ENCODE data around the gene CYB5A.

The CYB5A gene

DNA sequence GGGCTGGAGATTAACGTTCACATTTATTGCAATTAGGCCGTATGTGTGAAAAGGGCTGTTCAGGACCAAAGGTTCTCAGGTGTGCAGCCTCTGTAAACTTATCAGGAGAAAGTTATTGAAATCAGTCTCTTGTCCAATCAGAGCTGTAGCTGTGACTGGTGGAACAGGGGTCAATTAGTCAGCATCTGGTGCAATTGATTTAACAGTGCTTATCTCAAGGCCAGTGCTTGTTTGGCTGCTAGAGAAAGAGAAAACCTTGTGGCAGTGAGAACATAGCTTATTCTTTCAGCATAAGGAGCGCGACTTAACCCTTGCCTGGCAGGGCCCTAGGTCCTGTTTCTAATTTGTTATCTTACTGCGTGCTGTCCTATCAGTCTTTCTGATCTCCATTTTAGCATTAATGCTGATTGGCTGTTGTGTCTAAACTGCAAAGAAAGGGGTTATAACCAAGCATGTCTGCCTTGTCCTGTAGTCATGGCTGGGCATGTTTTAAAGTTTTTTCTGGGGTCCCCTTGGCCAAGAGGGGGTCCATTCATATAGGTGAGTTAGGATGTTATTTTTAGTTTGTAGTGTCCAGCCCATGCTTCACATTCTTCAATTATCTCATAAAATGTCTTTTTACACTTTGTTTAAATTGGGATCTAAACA, 66.4 kb downstream of the CYB5A start:
- no peaks in the 10 kb centered on the region for H3K36me3 ChIP-seq (replicated peaks; ENCODE audit: insufficient read depth, low read length)
- no peaks in the 10 kb centered on the region for H4K20me1 ChIP-seq (ENCODE audit: insufficient read depth, low read length)
- no peaks in the 10 kb centered on the region for H3K4me1 ChIP-seq (ENCODE audit: low read length)
- H3K9ac ChIP-seq (ENCODE audit: low read length), result no peak overlapping the region
- no peaks in the 10 kb centered on the region for H3F3A ChIP-seq (ENCODE audit: insufficient read depth, low read length)
- no peak overlapping the region for H3K4me2 ChIP-seq (ENCODE audit: low read depth, low read length)
- H3K27me3 ChIP-seq (replicated peaks; ENCODE audit: insufficient read depth, low read length), result no peaks in the 10 kb centered on the region
- H3K9me2 ChIP-seq (replicated peaks; ENCODE audit: insufficient read depth, low read length), result no peaks in the 10 kb centered on the region
- no peak overlapping the region for H3K27ac ChIP-seq (ENCODE audit: low read length)
- TF ChIP-seq, protein P1, sequence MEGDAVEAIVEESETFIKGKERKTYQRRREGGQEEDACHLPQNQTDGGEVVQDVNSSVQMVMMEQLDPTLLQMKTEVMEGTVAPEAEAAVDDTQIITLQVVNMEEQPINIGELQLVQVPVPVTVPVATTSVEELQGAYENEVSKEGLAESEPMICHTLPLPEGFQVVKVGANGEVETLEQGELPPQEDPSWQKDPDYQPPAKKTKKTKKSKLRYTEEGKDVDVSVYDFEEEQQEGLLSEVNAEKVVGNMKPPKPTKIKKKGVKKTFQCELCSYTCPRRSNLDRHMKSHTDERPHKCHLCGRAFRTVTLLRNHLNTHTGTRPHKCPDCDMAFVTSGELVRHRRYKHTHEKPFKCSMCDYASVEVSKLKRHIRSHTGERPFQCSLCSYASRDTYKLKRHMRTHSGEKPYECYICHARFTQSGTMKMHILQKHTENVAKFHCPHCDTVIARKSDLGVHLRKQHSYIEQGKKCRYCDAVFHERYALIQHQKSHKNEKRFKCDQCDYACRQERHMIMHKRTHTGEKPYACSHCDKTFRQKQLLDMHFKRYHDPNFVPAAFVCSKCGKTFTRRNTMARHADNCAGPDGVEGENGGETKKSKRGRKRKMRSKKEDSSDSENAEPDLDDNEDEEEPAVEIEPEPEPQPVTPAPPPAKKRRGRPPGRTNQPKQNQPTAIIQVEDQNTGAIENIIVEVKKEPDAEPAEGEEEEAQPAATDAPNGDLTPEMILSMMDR (IDR thresholded peaks at IDR 0.05; ENCODE audit: low read length), result no peak
- TF ChIP-seq EZH2phosphoT487 (IDR thresholded peaks at IDR 0.05; ENCODE audit: low read length) (no peak), EZH2 (optimal IDR thresholded peaks at IDR 0.05; ENCODE audit: low read depth, low read length) (no peak)
- no peak for DNase-seq
- H2AFZ ChIP-seq (ENCODE audit: low read length), result no peak overlapping the region
- H3K79me2 ChIP-seq (ENCODE audit: low read length), result no peaks in the 10 kb centered on the region
- no peak overlapping the region for H3K4me3 ChIP-seq (ENCODE audit: low read length)
- no peaks in the 10 kb centered on the region for H3K9me3 ChIP-seq (replicated peaks; ENCODE audit: insufficient read depth, low read length)

DNA sequence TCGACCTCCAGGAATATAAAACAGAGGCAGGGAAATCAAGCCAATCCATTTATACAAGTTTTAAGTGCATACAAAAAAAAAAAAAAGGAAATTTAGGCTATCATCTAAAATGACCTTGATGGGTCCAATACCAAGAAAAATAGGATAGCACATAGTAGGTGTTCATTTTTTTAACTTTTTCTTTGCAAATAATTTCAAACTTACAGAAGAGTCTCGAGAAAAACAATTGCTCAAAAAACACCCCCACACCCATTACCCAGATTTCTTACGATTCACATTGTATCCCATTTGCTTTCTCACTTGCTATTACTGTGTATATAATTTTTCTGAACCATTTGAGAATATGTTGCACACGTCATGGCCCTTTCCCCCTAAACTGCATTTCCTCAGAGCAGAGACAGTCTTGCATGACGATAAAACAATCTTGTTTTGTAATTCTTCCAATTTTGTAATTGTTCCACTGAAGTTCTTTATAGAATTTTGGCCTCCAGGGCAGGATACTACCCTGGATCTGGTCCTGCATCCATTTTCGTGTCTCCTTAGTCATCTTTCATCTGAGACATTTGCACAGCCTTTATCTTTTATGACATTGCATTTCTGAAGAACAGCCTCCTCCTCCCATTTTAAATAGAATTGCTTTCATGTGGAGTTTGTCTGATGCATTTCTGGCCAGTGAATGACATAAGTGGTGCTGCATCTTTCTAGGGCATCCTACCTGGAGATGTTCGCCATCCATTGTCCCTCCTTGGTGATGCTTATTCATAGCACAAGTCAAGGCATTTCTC, 68.9 kb downstream of the CYB5A start:
- Histone ChIP-seq H3K36me3 (replicated peaks; ENCODE audit: insufficient read depth, low read length) (no peaks in the 10 kb centered on the region), H3K79me2 (ENCODE audit: low read length) (no peaks in the 10 kb centered on the region), H3K9ac (ENCODE audit: low read length) (no peak overlapping the region), H2AFZ (ENCODE audit: low read length) (no peak overlapping the region), H3K27me3 (replicated peaks; ENCODE audit: insufficient read depth, low read length) (no peaks in the 10 kb centered on the region), H3K4me1 (ENCODE audit: low read length) (no peaks in the 10 kb centered on the region), H3K4me2 (ENCODE audit: low read depth, low read length) (no peak overlapping the region), H3K27ac (ENCODE audit: low read length) (no peak overlapping the region), H3K4me3 (ENCODE audit: low read length) (no peak overlapping the region), H3K9me3 (replicated peaks; ENCODE audit: insufficient read depth, low read length) (no peaks in the 10 kb centered on the region), H3K9me2 (replicated peaks; ENCODE audit: insufficient read depth, low read length) (no peaks in the 10 kb centered on the region), H3F3A (ENCODE audit: insufficient read depth, low read length) (no peaks in the 10 kb centered on the region), H4K20me1 (ENCODE audit: insufficient read depth, low read length) (no peaks in the 10 kb centered on the region)
- no peak for DNase-seq
- no peak for TF ChIP-seq EZH2 (optimal IDR thresholded peaks at IDR 0.05; ENCODE audit: low read depth, low read length)
- no peak for TF ChIP-seq EZH2phosphoT487 (IDR thresholded peaks at IDR 0.05; ENCODE audit: low read length)
- TF ChIP-seq, protein P1 (IDR thresholded peaks at IDR 0.05; ENCODE audit: low read length), result no peak

DNA sequence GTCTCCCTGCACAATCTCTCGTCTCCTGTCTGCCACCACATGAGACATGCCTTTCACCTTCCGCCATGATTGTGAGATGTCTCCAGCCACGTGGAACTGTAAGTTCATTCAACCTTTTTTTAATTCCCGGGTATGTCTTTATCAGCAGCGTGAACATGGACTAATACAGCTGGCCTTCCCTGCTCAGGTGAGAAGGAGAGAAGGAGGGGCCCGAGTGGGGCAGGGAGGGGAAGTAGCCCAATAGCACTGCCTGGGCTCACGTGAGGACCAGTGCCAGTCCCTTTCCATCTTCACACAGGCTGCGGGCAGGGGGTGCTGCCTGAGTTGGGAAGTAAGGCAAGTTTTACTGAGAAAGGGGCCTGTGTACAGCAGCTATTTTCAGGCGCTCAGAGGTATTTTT, 70.7 kb downstream of the CYB5A start:
- H3K4me2 ChIP-seq (ENCODE audit: low read depth, low read length), result no peak overlapping the region
- no peak for DNase-seq
- H4K20me1 ChIP-seq (ENCODE audit: insufficient read depth, low read length), result no peaks in the 10 kb centered on the region
- no peaks in the 10 kb centered on the region for H3K9me3 ChIP-seq (replicated peaks; ENCODE audit: insufficient read depth, low read length)
- H3K79me2 ChIP-seq (ENCODE audit: low read length), result no peaks in the 10 kb centered on the region
- TF ChIP-seq EZH2 (optimal IDR thresholded peaks at IDR 0.05; ENCODE audit: low read depth, low read length), result no peak
- no peaks in the 10 kb centered on the region for H3K27me3 ChIP-seq (replicated peaks; ENCODE audit: insufficient read depth, low read length)
- H2AFZ ChIP-seq (ENCODE audit: low read length), result 0 out of 2 replicates have a peak overlapping the region, but pooled peaks have one; percentile 48
- no peaks in the 10 kb centered on the region for H3K36me3 ChIP-seq (replicated peaks; ENCODE audit: insufficient read depth, low read length)
- H3K27ac ChIP-seq (ENCODE audit: low read length), result no peak overlapping the region
- H3K9ac ChIP-seq (ENCODE audit: low read length), result no peak overlapping the region
- H3K4me1 ChIP-seq (ENCODE audit: low read length), result no peaks in the 10 kb centered on the region
- no peaks in the 10 kb centered on the region for H3K9me2 ChIP-seq (replicated peaks; ENCODE audit: insufficient read depth, low read length)
- no peak overlapping the region for H3K4me3 ChIP-seq (ENCODE audit: low read length)
- H3F3A ChIP-seq (ENCODE audit: insufficient read depth, low read length), result no peaks in the 10 kb centered on the region

DNA sequence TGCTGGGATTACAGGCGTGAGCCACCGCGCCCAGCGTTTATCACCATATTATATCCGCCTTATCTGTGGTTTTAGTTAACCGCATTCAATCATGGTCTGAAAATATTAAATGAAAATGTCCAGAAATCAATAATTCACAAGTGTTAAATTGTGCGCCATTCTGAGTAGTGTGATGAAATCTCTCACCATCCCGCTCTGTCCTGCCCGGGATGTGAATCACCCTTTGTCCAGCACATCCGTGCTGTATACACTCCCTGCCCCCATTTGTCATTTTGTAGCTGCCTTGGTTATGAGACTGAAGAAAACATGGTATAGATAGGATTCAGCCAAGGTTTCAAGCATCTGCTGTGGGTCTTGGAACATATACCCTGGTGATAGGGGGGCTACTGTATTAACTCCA, 72.7 kb downstream of the CYB5A start:
- H3K36me3 ChIP-seq (replicated peaks; ENCODE audit: insufficient read depth, low read length), result no peaks in the 10 kb centered on the region
- no peak for TF ChIP-seq EZH2phosphoT487 (IDR thresholded peaks at IDR 0.05; ENCODE audit: low read length)
- TF ChIP-seq EZH2 (optimal IDR thresholded peaks at IDR 0.05; ENCODE audit: low read depth, low read length), result no peak
- TF ChIP-seq, protein P1 (IDR thresholded peaks at IDR 0.05; ENCODE audit: low read length), result no peak

More for the DNA sequence above, 72.7 kb downstream of the CYB5A start:
- no peaks in the 10 kb centered on the region for H4K20me1 ChIP-seq (ENCODE audit: insufficient read depth, low read length)
- no peak overlapping the region for H3K9ac ChIP-seq (ENCODE audit: low read length)
- no peak overlapping the region for H2AFZ ChIP-seq (ENCODE audit: low read length)
- H3K4me1 ChIP-seq (ENCODE audit: low read length), result no peaks in the 10 kb centered on the region
- no peaks in the 10 kb centered on the region for H3F3A ChIP-seq (ENCODE audit: insufficient read depth, low read length)
- DNase-seq, result no peak
- no peaks in the 10 kb centered on the region for H3K9me2 ChIP-seq (replicated peaks; ENCODE audit: insufficient read depth, low read length)
- no peaks in the 10 kb centered on the region for H3K27me3 ChIP-seq (replicated peaks; ENCODE audit: insufficient read depth, low read length)
- H3K79me2 ChIP-seq (ENCODE audit: low read length), result no peaks in the 10 kb centered on the region
- no peak overlapping the region for H3K4me2 ChIP-seq (ENCODE audit: low read depth, low read length)
- no peak overlapping the region for H3K27ac ChIP-seq (ENCODE audit: low read length)
- H3K4me3 ChIP-seq (ENCODE audit: low read length), result no peak overlapping the region
- no peaks in the 10 kb centered on the region for H3K9me3 ChIP-seq (replicated peaks; ENCODE audit: insufficient read depth, low read length)
